ENCODE results near the gene LLGL1. TPM values are rescaled to one million over a fixed set of nuclear protein-coding genes. Genes with fewer than 3 reads are reported as not detected.

Gene LLGL1
- total and polyA plus RNA-seq, 10 of the 15 experiments (the other 5 are each of a cell fraction or from before 2014, with no cell fraction given): 0.02 to 9.2 (median 2.5) TPM

DNA sequence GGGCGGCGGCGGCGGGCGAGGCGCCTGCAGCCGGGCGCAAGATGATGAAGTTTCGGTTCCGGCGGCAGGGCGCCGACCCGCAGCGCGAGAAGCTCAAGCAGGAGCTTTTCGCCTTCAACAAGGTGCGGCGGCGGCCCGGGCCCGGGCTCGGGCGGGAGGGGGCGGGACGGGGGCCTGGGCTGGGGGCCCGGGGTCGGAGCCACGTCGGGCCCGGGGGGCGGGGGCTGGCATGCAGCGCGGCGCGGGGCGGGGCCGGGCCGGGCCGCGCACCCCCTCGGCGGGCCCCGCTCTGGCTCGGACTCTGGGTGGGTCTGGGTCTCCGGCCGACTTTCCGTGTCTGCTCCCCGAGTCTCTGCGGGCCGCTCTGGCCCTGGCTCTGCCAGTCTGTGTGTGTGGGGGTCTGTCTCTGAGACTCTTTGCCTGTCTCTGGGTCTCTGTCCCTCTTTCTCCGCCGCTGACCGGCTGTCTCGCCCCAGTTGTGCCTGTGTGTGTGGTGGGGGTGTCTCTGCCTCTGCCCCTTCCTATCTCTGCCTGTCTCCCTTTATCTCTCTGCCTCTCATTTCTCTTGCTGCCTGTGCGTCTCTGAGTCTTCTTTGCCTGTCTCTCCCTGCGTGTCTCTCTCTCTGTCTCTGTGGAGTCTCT, 328 bp downstream of the LLGL1 start:
- POLR2A ChIA-PET: interaction anchor here (0.6 to 0.9 kb wide), 2 partner anchors 34 to 251 kb away, joined by 3 to 4 read pairs; no protein-coding TSS in a partner anchor
- Histone ChIP-seq H3K9me3 (replicated peaks; ENCODE audit: control insufficient read depth, insufficient read depth, low read length) (no peaks in the 10 kb centered on the region), H3K4me3 (peak overlapping the region; percentile 67), H3K27ac (ENCODE audit: control insufficient read depth, insufficient read depth) (no peak overlapping the region), H3K9ac (ENCODE audit: control insufficient read depth, insufficient read depth, low read length) (peak overlapping the region; percentile 67), H2AFZ (ENCODE audit: control insufficient read depth, low read depth, low read length) (peak overlapping the region; percentile 78), H3K4me1 (ENCODE audit: control insufficient read depth, insufficient read depth, low read length) (peaks cover 6% of the 10 kb centered on the region), H3K79me2 (ENCODE audit: control insufficient read depth, insufficient read depth, low read length) (no peaks in the 10 kb centered on the region), H3K27me3 (replicated peaks in 1 of 2; ENCODE audit: control insufficient read depth in 2 of 2, insufficient read depth in 2 of 2, low read length in 1 of 2) (no peaks in the 10 kb centered on the region), H3K36me3 (ENCODE audit: control insufficient read depth in 2 of 2, insufficient read depth in 2 of 2, low read length in 1 of 2) (no peaks in the 10 kb centered on the region), H3K4me2 (ENCODE audit: control insufficient read depth, insufficient read depth) (peak overlapping the region; percentile 64), H4K20me1 (ENCODE audit: control insufficient read depth, insufficient read depth) (no peaks in the 10 kb centered on the region)
- RAD21 ChIA-PET (ENCODE audit: unreplicated experiment): interaction anchor here (0.6 kb wide), 1 partner anchor 192 kb away, joined by 5 read pairs; no protein-coding TSS in a partner anchor
- in situ Hi-C loops (cut with MboI) (no loop called here), intact Hi-C loops (cut with micrococcal nuclease; ENCODE audit: unreplicated experiment) (loop anchor here (2.0 to 5.0 kb wide), 2 partner anchors 35 to 43 kb away; partner anchors contain the start of genes ALKBH5 and MIEF2)
- FAIRE-seq: no peak
- no peak for DNase-seq (ENCODE audit: low read depth, low spot score)
- SMC1A ChIA-PET (ENCODE audit: uncharacterized antibody, unreplicated experiment): no interaction called here
- no peak for TF ChIP-seq NFIC (IDR thresholded peaks at IDR 0.05; ENCODE audit: low read depth, low read length)
- TF ChIP-seq, protein P1, sequence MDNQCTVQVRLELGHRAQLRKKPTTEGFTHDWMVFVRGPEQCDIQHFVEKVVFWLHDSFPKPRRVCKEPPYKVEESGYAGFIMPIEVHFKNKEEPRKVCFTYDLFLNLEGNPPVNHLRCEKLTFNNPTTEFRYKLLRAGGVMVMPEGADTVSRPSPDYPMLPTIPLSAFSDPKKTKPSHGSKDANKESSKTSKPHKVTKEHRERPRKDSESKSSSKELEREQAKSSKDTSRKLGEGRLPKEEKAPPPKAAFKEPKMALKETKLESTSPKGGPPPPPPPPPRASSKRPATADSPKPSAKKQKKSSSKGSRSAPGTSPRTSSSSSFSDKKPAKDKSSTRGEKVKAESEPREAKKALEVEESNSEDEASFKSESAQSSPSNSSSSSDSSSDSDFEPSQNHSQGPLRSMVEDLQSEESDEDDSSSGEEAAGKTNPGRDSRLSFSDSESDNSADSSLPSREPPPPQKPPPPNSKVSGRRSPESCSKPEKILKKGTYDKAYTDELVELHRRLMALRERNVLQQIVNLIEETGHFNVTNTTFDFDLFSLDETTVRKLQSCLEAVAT (IDR thresholded peaks at IDR 0.05): 0 out of 2 replicates have a peak, but pooled peaks have one; percentile 19
- TF ChIP-seq, protein P2, sequence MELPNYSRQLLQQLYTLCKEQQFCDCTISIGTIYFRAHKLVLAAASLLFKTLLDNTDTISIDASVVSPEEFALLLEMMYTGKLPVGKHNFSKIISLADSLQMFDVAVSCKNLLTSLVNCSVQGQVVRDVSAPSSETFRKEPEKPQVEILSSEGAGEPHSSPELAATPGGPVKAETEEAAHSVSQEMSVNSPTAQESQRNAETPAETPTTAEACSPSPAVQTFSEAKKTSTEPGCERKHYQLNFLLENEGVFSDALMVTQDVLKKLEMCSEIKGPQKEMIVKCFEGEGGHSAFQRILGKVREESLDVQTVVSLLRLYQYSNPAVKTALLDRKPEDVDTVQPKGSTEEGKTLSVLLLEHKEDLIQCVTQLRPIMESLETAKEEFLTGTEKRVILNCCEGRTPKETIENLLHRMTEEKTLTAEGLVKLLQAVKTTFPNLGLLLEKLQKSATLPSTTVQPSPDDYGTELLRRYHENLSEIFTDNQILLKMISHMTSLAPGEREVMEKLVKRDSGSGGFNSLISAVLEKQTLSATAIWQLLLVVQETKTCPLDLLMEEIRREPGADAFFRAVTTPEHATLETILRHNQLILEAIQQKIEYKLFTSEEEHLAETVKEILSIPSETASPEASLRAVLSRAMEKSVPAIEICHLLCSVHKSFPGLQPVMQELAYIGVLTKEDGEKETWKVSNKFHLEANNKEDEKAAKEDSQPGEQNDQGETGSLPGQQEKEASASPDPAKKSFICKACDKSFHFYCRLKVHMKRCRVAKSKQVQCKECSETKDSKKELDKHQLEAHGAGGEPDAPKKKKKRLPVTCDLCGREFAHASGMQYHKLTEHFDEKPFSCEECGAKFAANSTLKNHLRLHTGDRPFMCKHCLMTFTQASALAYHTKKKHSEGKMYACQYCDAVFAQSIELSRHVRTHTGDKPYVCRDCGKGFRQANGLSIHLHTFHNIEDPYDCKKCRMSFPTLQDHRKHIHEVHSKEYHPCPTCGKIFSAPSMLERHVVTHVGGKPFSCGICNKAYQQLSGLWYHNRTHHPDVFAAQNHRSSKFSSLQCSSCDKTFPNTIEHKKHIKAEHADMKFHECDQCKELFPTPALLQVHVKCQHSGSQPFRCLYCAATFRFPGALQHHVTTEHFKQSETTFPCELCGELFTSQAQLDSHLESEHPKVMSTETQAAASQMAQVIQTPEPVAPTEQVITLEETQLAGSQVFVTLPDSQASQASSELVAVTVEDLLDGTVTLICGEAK (IDR thresholded peaks at IDR 0.05; ENCODE audit: borderline replicate concordance): peak; percentile 21; the same call in 1 of the 2 replicates
- no peak for TF ChIP-seq RB1 (IDR thresholded peaks at IDR 0.05; ENCODE audit: borderline replicate concordance)
- peak; percentile 17; the same call in 1 of the 2 replicates for TF ChIP-seq MXI1 (IDR thresholded peaks at IDR 0.05; ENCODE audit: low read depth, low read length)
- peak; percentile 26; the same call in 1 of the 2 replicates for TF ChIP-seq POLR2A (IDR thresholded peaks at IDR 0.05; ENCODE audit: low read depth, low read length)
- TF ChIP-seq, protein P3, sequence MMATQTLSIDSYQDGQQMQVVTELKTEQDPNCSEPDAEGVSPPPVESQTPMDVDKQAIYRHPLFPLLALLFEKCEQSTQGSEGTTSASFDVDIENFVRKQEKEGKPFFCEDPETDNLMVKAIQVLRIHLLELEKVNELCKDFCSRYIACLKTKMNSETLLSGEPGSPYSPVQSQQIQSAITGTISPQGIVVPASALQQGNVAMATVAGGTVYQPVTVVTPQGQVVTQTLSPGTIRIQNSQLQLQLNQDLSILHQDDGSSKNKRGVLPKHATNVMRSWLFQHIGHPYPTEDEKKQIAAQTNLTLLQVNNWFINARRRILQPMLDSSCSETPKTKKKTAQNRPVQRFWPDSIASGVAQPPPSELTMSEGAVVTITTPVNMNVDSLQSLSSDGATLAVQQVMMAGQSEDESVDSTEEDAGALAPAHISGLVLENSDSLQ (IDR thresholded peaks at IDR 0.05): 0 out of 2 replicates have a peak, but pooled peaks have one; percentile 34
- 1% methylated on average over 20 of the region's 57 CpGs for WGBS (ENCODE audit: insufficient coverage, insufficient replicate concordance, low lambda C conversion rate, missing lambda C conversion rate)
- CTCF ChIA-PET: no interaction called here
- BruUV-seq (replicated peaks): no TSS peak
- ATAC-seq: no peak

Data from GM12878 (cell line).